Brain microvascular endothelial cell (primary cell): ENCODE measurements around the gene UPF3B.
"Not testable (repeated sequence)": the region's sequence is repeated elsewhere in the genome, so short reads cannot be mapped to it uniquely, and the experiment has no call there.

ENCODE experiments used
- DNase-seq: peaks from one replicate; pipeline ENCODE4 v3.0.0-alpha.2; 2020
- H3K27ac ChIP-seq: fragments of 250-450 bp; sonication (Bioruptor Pico); 2 replicates; pipeline ENCODE4 v1.5.1; 2020; ENCODE audit warnings: mild to moderate bottlenecking, moderate library complexity
- H3K27me3 ChIP-seq: fragments of 250-450 bp; sonication (Bioruptor Pico); replicated peaks from 2 replicates; pipeline ENCODE4 v1.5.1; 2020; ENCODE audit warnings: mild to moderate bottlenecking
- H3K36me3 ChIP-seq: fragments of 250-450 bp; sonication (Bioruptor Pico); replicated peaks from 2 replicates; pipeline ENCODE4 v1.5.1; 2020; ENCODE audit warnings: mild to moderate bottlenecking
- H3K4me3 ChIP-seq: 2 replicates; pipeline ENCODE4 v1.5.1; 2011; ENCODE audit warnings: low read depth, mild to moderate bottlenecking, control low read depth, low read length, moderate library complexity
- CTCF ChIP-seq: IDR thresholded peaks from 2 replicates; pipeline ENCODE4 v1.5.1; 2011; ENCODE audit warnings: low read depth, mild to moderate bottlenecking, moderate library complexity, low read length, control low read depth, inconsistent platforms; ENCODE audit errors: missing control alignments
- in situ Hi-C: cut with HindIII; loops from 2 replicates; pipeline ENCODE4 v1.10.0; 2017; ENCODE audit warnings: low sequenced_read_pairs, low pct_ligation_motif_present

Gene UPF3B

GRCh38 chrX:119828446-119828845, 24.3 kb downstream of the UPF3B start:
- in situ Hi-C loops = no loop called here
- no peak for DNase-seq
- Histone ChIP-seq H3K4me3 (no peak overlapping the region), H3K36me3 (peaks cover 1% of the 10 kb centered on the region), H3K27me3 (no peaks in the 10 kb centered on the region), H3K27ac (no peak overlapping the region)
- TF ChIP-seq CTCF = no peak

DNA sequence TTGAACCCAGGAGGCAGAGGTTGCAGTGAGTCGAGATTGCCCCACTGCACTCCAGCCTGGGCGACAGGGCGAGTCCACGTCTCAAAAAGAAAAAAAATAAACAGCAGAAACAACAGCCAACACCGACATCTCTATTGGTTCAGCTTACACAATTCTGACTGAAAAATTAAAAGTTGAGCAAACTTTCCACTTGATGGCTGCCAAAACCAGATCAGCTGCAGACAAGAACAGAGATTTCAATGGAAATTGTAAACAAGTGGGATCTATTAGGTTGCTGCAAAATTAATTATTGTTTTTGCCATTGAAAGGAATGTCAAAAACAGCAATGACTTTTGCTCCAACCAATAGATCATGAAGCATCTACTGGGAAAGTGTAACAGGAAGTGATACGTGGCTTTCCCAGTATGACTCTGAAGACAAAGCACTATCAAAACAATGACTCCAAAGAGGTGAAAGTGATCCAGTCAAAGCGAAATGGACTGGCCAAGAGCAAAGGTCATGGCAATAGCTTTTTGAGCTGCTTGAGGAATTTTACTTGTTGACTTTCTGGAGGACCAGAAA, 26.3 kb downstream of the UPF3B start:
- peak; percentile 23 for DNase-seq
- H3K27ac ChIP-seq = peak overlapping the region; percentile 45
- in situ Hi-C loops = no loop called here
- H3K27me3 ChIP-seq = no peaks in the 10 kb centered on the region
- no peak overlapping the region for H3K4me3 ChIP-seq
- H3K36me3 ChIP-seq = no peaks in the 10 kb centered on the region
- TF ChIP-seq CTCF = no peak

DNA sequence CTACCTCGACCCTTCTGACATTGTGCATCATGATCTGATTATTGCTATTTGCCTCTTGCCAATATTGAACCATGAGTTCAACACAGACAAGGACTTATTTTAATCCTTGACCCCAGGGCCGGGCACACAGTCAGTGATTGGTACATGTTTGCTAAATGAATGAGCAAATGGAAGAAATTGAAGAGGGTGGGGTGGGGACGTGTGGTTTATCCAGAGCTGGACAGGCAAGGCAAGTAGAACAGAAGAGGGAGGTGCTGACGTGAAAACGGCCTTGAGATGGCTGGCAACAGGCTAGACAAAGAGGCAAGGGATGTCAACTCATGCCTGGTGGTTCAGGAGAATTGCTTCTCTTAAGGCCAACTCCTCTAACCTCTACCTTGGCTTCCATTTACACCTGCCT, 28.5 kb downstream of the UPF3B start:
- DNase-seq, H3K36me3 ChIP-seq, H3K4me3 ChIP-seq, H3K27me3 ChIP-seq, in situ Hi-C loops, H3K27ac ChIP-seq: not testable (repeated sequence)

DNA sequence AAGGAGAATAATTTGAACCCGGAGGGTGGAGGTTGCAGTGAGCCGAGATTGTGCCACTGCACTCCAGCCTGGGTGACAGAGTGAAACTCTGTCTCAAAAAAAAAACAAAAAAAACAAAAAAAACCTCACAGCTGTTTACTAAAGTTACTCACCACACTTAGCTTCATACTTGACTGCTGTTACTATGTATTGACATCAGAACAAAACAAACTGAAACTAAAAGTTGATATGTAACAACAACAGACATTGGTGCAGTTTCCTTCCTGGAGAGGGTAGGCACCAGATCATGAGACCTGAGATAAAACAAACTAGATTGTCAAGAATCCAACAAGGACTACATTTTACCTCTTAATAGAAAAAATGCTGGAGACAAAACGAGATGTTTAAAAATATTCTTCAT, 31.1 kb downstream of the UPF3B start:
- not testable (repeated sequence) for H3K27ac ChIP-seq
- DNase-seq = peak; percentile 1

DNA sequence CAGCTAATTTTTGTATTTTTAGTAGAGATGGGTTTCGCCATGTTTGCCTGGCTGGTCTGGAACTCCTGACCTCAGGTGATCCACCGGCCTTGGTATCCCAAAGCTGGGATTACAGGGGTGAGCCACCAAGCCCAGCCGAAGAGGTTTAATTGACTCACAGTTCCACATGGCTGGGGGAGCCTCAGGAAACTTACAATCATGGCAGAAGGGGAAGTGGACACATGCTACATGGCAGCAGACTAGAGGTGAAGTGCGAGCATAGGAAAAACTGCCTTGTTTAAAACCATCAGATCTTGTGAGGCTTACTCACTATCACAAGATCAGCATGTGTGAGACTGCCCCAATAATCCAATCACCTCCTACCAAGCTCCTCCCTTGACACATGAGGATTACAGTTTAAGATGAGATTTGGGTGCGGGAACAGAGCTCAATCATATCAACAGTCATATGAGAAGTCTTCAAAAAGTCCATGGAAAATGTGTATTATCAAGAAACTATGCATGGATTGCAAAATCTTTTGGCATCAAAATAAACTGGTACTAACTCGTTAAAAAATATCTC, 35.6 kb downstream of the UPF3B start:
- TF ChIP-seq CTCF = no peak
- no peaks in the 10 kb centered on the region for H3K27me3 ChIP-seq
- no peak overlapping the region for H3K27ac ChIP-seq
- H3K36me3 ChIP-seq = no peaks in the 10 kb centered on the region
- no peak for DNase-seq
- in situ Hi-C loops = no loop called here
- no peak overlapping the region for H3K4me3 ChIP-seq

More for the DNA sequence above, 31.1 kb downstream of the UPF3B start:
- H3K27me3 ChIP-seq, H3K36me3 ChIP-seq, in situ Hi-C loops, H3K4me3 ChIP-seq: not testable (repeated sequence)

GRCh38 chrX:119816300-119816699, 36.5 kb downstream of the UPF3B start:
- no peak for TF ChIP-seq CTCF
- Histone ChIP-seq H3K36me3 (no peaks in the 10 kb centered on the region), H3K27me3 (no peaks in the 10 kb centered on the region), H3K27ac (no peak overlapping the region), H3K4me3 (no peak overlapping the region)
- in situ Hi-C loops = no loop called here
- DNase-seq = no peak

DNA sequence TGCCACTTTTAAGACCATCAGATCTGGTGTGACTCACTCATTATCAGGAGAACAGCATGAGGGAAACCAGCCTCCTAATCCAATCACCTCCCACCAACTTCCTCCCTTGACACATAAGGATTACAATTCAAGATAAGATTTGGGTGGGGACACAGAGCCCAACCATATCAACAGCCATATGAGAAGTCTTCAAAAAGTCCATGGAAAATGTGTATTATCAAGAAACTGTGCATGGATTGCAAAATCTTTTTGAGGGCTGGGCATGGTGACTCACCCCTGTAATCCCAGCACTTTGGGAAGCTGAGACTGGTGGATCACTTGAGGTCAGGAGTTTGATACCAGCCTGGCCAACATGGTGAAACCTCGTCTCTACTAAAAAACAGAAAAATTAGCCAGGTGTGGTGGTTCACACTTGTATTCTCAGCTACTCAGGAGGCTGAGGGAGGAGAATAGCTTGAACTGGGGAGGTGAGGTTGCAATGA, 43.5 kb downstream of the UPF3B start:
- Histone ChIP-seq H3K27me3 (no peaks in the 10 kb centered on the region), H3K36me3 (no peaks in the 10 kb centered on the region), H3K27ac (no peak overlapping the region), H3K4me3 (no peak overlapping the region)
- DNase-seq = peak; percentile 25
- in situ Hi-C loops = no loop called here
- no peak for TF ChIP-seq CTCF

GRCh38 chrX:119808461-119808860, 44.3 kb downstream of the UPF3B start:
- H3K27ac ChIP-seq, H3K4me3 ChIP-seq, H3K36me3 ChIP-seq, DNase-seq, H3K27me3 ChIP-seq, in situ Hi-C loops: not testable (repeated sequence)
